Measurements from ENCODE around the gene C4BPA.

DNA sequence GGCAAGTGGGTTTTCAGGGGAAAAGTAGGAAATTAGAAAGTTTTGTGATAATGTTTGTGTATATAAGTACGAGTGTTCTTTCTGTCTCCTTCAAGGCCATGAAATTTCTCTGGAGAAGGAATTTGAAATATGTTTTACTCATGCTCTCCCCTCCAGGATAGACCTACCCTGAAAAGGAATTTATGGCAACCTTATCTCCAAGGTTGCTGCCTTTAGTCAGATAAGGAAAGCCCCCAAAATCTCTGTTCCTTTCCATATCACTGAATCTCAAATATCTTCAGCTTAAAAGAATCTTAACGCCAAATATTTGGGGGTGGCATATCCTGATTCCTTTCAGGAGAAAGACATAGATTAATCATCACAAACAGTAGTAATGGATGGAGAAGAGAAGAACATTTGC is 15.9 kb upstream of the C4BPA start:
- TF ChIP-seq, protein P1, sequence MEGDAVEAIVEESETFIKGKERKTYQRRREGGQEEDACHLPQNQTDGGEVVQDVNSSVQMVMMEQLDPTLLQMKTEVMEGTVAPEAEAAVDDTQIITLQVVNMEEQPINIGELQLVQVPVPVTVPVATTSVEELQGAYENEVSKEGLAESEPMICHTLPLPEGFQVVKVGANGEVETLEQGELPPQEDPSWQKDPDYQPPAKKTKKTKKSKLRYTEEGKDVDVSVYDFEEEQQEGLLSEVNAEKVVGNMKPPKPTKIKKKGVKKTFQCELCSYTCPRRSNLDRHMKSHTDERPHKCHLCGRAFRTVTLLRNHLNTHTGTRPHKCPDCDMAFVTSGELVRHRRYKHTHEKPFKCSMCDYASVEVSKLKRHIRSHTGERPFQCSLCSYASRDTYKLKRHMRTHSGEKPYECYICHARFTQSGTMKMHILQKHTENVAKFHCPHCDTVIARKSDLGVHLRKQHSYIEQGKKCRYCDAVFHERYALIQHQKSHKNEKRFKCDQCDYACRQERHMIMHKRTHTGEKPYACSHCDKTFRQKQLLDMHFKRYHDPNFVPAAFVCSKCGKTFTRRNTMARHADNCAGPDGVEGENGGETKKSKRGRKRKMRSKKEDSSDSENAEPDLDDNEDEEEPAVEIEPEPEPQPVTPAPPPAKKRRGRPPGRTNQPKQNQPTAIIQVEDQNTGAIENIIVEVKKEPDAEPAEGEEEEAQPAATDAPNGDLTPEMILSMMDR (IDR thresholded peaks at IDR 0.05 in 8 of 11, conservative IDR thresholded peaks at IDR 0.05 in 3 of 11): no peak
- TF ChIP-seq POLR2A (IDR thresholded peaks at IDR 0.05): no peak
